ENCODE results near the gene CDC123.
"Not testable (repeated sequence)": the region's sequence is repeated elsewhere in the genome, so short reads cannot be mapped to it uniquely, and the experiment has no call there.

CDC123 gene

DNA sequence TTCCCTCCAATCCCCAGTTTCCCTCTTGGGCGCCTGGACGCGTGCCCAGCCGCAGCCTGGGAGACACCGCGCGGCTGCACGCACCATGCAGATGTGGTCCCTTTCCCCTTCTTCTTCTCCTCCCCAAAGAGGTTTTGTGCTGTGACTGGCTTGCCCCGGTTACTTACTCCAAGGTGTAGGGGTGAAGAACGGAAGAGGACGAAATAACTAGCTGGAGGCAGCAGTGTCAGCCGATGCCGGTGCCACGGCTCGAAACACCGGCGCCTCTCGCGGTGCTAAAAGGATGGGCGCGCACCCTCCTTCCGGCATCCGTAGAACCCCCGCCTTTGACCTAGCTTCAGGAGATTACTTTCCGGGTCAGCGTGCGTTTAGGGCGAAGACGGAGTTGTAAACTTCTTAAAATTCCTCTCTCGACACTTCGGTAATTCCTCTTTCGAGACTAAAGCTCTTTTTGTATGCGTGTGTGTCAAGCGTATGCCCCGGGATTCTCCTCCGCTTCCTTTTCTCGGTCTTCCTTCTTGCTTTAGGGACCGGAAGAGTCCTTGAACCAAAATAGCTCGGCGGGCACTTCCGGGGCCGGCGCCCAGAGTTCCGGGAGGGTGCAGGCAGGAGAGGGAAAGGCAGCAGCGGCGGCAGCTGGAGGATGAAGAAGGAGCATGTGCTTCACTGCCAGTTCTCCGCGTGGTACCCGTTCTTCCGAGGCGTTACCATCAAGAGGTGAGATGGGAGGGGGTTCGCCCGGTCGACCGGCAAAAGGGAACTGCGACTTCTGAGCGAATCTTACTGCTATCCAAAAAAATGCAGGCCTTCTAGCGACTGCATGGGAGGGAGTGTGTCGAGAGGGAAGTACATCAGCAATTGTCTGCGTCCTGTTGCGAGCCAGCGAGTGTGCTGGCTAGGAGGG is at the start of gene CDC123, which contains the start of gene NUDT5:
CDC123 (plus strand) TSS at position 586 of the 904 bp plus-strand sequence; CDS start at position 644, 58 bp downstream.
NUDT5 (minus strand) TSS at position 289 of the 904 bp plus-strand sequence. CDS start 9,600 bp downstream, outside the sequence.
- peak; percentile 54 for DNase-seq

GRCh38 chr10:12150163-12150562 is 45.8 kb upstream of the CDC123 start:
- DNase-seq, result no peak

- DNase-seq, result no peak
These were observed 41.5 kb upstream of the CDC123 start for GRCh38 chr10:12154516-12154915.

GRCh38 chr10:12156367-12157123 is 39.4 kb upstream of the CDC123 start:
- no peak for DNase-seq

DNA sequence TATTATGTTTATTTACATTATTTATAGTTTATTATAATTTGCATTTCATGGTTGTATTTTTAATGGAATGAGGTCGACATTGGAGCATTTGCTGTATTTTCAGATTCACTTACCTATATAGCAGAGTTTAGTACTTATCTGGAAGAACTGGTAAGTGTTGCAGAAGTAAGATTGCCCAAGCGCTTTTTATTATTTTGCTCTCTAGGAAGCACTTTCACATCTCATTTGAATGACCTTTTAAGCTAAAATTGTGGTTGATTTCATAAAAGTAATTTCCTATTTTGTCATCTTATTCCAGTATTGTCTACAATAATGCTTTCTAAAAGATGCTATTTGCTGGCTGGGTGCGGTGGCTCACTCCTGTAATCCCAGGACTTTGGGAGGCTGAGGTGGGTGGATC is 37.9 kb upstream of the CDC123 start:
- DNase-seq, result no peak

DNA sequence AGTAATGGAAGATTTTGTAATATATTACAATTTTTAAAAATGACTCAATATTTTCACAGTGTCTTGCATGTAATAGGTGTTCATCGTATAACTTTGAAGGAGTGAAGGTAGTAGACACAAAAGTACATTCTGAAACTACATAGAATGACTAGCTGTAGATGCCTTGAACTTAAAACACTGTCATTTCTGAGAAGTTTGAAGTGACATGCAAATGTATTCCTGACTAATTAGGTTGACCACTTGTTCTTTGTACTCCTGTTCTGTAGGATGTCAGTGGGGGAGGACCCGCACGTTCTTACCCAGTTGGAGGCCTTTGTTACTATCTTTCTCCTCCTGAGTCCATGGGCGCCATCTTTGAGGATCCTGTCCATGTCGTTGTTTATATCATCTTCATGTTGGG is 35.3 kb upstream of the CDC123 start:
- no peak for DNase-seq

- DNase-seq, result no peak
These were observed 33.1 kb upstream of the CDC123 start for GRCh38 chr10:12162927-12163326.

DNA sequence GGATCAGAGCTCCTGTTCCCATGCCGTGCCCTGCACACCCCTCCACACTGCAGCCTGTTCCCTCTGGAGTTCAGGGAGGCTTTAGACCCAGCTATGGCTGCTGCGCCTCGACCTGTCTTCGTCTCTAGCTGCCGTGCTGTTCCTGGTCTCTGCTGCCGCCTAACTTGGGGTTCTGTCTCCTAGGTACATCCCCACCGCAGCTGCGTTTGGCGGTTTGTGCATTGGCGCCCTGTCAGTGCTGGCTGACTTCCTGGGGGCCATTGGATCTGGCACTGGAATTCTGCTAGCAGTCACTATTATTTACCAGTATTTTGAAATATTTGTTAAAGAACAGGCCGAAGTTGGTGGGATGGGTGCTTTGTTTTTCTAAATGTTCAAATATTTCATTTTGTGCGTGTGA is 31.9 kb upstream of the CDC123 start:
- no peak for DNase-seq

GRCh38 chr10:12165036-12165435 is 31.0 kb upstream of the CDC123 start:
- no peak for DNase-seq

GRCh38 chr10:12165999-12166775 is 29.8 kb upstream of the CDC123 start:
- no peak for DNase-seq

DNA sequence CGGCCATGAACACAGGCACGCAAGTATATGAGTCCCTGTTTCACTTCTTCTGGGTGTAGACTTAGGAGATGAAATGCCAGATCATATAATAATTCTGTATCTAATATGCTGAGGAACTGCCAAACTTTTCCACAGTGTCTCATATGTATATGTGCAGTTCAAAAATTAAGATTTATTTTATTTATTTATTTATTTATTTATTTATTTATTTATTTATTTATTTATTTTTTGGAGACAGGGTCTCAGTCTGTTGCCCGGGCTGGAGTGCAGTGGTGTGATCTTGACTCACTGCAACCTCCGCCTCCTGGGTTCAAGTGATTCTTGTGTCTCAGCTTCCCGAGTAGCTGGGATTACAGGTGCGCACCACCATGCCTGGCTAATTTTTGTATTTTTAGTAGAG is 24.5 kb upstream of the CDC123 start:
- DNase-seq, result not testable (repeated sequence)

GRCh38 chr10:12177642-12178041 is 18.3 kb upstream of the CDC123 start:
- DNase-seq, result no peak

GRCh38 chr10:12179606-12180170 is 16.3 kb upstream of the CDC123 start:
- DNase-seq, result no peak

- DNase-seq, result no peak
These were observed 15.6 kb upstream of the CDC123 start for GRCh38 chr10:12180221-12180974.

DNA sequence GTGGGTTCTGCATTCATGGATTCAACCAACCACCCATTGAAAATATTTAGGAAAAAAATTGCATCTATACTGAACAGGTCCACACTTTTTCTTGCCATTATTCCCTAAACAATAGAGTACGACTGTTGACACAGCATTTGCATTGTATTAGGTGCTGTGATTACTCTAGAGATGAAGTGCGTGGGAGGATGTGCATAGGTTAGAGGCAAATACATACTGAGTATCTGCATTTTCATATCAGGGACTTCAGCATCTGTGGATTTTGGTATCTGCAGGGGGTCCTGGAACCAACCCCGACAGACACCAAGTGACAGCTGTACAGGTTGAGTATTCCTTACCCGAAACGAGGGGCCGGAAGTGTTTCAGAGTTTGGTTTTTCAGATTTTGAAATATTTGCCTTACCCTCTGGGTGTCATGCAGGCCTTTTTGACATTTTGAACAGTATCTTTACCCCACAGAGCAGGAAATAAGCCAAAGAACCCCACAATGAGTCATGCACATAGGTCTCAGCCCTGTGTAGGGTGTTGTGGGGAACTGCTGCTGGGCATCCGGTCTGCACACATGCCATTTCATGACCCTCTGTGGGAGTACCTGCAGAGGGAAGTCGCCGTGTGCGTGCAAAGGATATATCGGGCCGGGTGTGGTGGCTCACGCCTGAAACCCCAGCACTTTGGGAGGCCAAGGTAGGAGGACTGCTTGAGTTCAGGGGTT is 14.8 kb upstream of the CDC123 start:
- no peak for DNase-seq

- DNase-seq, result no peak
These were observed 11.8 kb upstream of the CDC123 start for GRCh38 chr10:12184165-12184564.

DNA sequence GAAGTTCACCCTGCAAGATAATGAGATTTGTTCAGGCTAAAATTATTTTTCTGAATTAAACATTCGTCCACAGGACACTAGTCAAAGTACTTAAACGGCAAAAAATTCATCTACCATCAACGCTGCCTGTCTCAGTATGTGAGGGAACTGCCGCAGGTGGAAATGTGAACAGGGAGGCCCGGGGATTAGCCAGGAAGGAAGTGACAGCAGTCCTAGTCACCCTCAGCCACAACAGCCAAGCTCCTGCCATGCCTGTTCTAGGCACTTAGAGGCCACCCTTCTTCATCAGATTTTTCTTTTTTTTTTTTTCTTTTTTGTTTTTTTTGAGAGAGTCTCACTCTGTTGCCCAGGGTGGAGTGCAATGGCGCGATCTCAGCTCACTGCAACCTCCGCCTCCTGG is 9.7 kb upstream of the CDC123 start:
- no peak for DNase-seq

- no peak for DNase-seq
These were observed 8.6 kb upstream of the CDC123 start for GRCh38 chr10:12187321-12187905.

- no peak for DNase-seq
These were observed 7.3 kb upstream of the CDC123 start for GRCh38 chr10:12188656-12189055.

GRCh38 chr10:12189426-12189825 is 6.6 kb upstream of the CDC123 start:
- no peak for DNase-seq

DNA sequence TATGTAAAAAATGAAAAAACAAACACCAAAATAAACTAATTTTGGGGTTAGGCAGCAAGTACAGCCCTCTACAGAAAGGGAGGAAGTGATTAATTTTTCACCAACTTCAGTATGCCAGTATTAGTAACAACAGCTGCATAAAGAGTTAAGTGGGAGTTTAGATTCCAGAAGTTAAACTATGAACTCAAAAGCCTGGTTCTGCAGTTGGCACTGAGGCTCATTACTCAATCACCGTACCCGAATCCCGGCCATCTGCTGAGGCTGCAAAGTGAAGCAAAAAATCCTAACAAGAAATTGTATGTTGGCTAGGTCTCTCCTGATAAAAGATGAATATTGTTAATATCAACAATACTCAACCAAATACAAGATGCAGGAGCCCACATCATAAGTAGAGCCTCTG is 4.3 kb upstream of the CDC123 start:
- no peak for DNase-seq
